Endothelial cell of umbilical vein (primary cell): Measurements from ENCODE around the gene IKZF5.

Source experiments
- CTCF ChIP-seq, 2 donors: IDR thresholded peaks; 1 replicate in 1 of 2; 2 replicates in 1 of 2; pipeline ENCODE4 v1.5.1; 2011; ENCODE audit warnings: low read length in 2 of 2, mild to moderate bottlenecking in 2 of 2, moderate library complexity in 2 of 2, control low read depth in 1 of 2, inconsistent platforms in 1 of 2, low read depth in 1 of 2; ENCODE audit not compliant: insufficient read depth in 1 of 2; ENCODE audit errors: extremely low read depth in 1 of 2
- EZH2 ChIP-seq: IDR thresholded peaks from 2 replicates; pipeline ENCODE4 v1.6.1; 2012; ENCODE audit warnings: borderline replicate concordance, low read depth, mild to moderate bottlenecking, moderate library complexity, low read length, inconsistent platforms; ENCODE audit not compliant: severe bottlenecking
- FOS ChIP-seq: IDR thresholded peaks from 2 replicates; pipeline ENCODE4 v1.6.1; 2011; ENCODE audit warnings: mild to moderate bottlenecking, low read length, moderate library complexity, borderline replicate concordance; ENCODE audit not compliant: insufficient read depth
- POLR2A ChIP-seq: IDR thresholded peaks from 2 replicates; pipeline ENCODE4 v1.6.1; 2012; ENCODE audit warnings: low read depth, mild to moderate bottlenecking, control low read depth, low read length
- POLR2AphosphoS5 ChIP-seq: IDR thresholded peaks from 2 replicates; pipeline ENCODE4 v1.6.1; 2012; ENCODE audit warnings: low read depth, mild to moderate bottlenecking, control low read depth, low read length, moderate library complexity; ENCODE audit not compliant: insufficient read depth

- TF ChIP-seq EZH2 (no peak), CTCF (IDR thresholded peaks at IDR 0.05; ENCODE audit: extremely low read depth in 1 of 2, insufficient read depth in 1 of 2, low read depth in 1 of 2, low read length in 2 of 2) (no peak), POLR2AphosphoS5 (peak; percentile 76), FOS (no peak), POLR2A (peak; percentile 66)
Observed at GRCh38 chr10:122953902-122954730, 54.5 kb downstream of the IKZF5 start, which contains the start of gene C10orf88.
